ENCODE measurements around the gene NINJ1. TPM values are rescaled to one million over a fixed set of nuclear protein-coding genes. Genes with fewer than 3 reads are reported as not detected.

The NINJ1 gene
- polyA plus RNA-seq, 2 donors, result 14.9 to 21.7 TPM

GRCh38 chr9:93096811-93097382 is 37.2 kb downstream of the NINJ1 start:
- H3K4me1 ChIP-seq (ENCODE audit: control insufficient read depth in 2 of 2, insufficient read depth in 2 of 2, low read length in 1 of 2), result peaks cover 14 to 26% of the 10 kb centered on the region in 2 donors
- H3K9me3 ChIP-seq (ENCODE audit: control insufficient read depth in 2 of 2, insufficient read depth in 1 of 2, low read depth in 1 of 2, low read length in 1 of 2), result peaks cover 0 to under 1% of the 10 kb centered on the region in 2 donors
- 6 to 12% methylated on average over 16 of the region's 16 CpGs for WGBS, 2 donors

GRCh38 chr9:93096131-93096802 is 37.8 kb downstream of the NINJ1 start, which contains the start of gene CARD19:
TSS of gene CARD19 (plus strand) at chr9:93096217. CDS start at chr9:93096346, 129 bp downstream.
- H3K27ac ChIP-seq (ENCODE audit: low read depth in 2 of 2, low read length in 1 of 2), result peak within 1 kb of the TSS; percentile 95
- H3K4me1 ChIP-seq (ENCODE audit: control insufficient read depth in 2 of 2, insufficient read depth in 2 of 2, low read length in 1 of 2), result peaks cover 14 to 26% of the 10 kb centered on the region in 2 donors
- no peaks in the 10 kb centered on the region for H3K36me3 ChIP-seq (ENCODE audit: control insufficient read depth in 2 of 2, insufficient read depth in 2 of 2, low read length in 1 of 2)
- peak within 1 kb of the TSS; percentile 82 to 89 for H3K4me3 ChIP-seq (ENCODE audit: low read depth in 1 of 2, low read length in 2 of 2)
- no peaks in the 10 kb centered on the region for H3K27me3 ChIP-seq (ENCODE audit: control insufficient read depth in 1 of 2, insufficient read depth in 2 of 2, low read length in 2 of 2)
- 0 to 1% methylated on average over 45 to 65 of the region's 65 CpGs for WGBS, 2 donors
- peaks cover 0 to 4% of the 10 kb centered on the region in 2 donors for H3K9me3 ChIP-seq (ENCODE audit: control insufficient read depth in 2 of 2, insufficient read depth in 1 of 2, low read depth in 1 of 2, low read length in 1 of 2)

More at GRCh38 chr9:93096811-93097382, 37.2 kb downstream of the NINJ1 start:
- Histone ChIP-seq H3K4me3 (ENCODE audit: low read depth in 1 of 2, low read length in 2 of 2) (peak overlapping the region; percentile 82 to 89), H3K27ac (ENCODE audit: low read depth in 2 of 2, low read length in 1 of 2) (peak overlapping the region; percentile 95), H3K36me3 (ENCODE audit: control insufficient read depth in 2 of 2, insufficient read depth in 2 of 2, low read length in 1 of 2) (no peaks in the 10 kb centered on the region), H3K27me3 (ENCODE audit: control insufficient read depth in 1 of 2, insufficient read depth in 2 of 2, low read length in 2 of 2) (no peaks in the 10 kb centered on the region)

GRCh38 chr9:93095205-93096130 is 38.6 kb downstream of the NINJ1 start:
- no peaks in the 10 kb centered on the region for H3K27me3 ChIP-seq (ENCODE audit: control insufficient read depth in 1 of 2, insufficient read depth in 2 of 2, low read length in 2 of 2)
- peaks cover 2 to 9% of the 10 kb centered on the region in 2 donors for H3K9me3 ChIP-seq (ENCODE audit: control insufficient read depth in 2 of 2, insufficient read depth in 1 of 2, low read depth in 1 of 2, low read length in 1 of 2)
- no peaks in the 10 kb centered on the region for H3K36me3 ChIP-seq (ENCODE audit: control insufficient read depth in 2 of 2, insufficient read depth in 2 of 2, low read length in 1 of 2)
- peak overlapping the region; percentile 47 to 82 for H3K4me3 ChIP-seq (ENCODE audit: low read depth in 1 of 2, low read length in 2 of 2)
- peak overlapping the region; percentile 94 to 95 for H3K27ac ChIP-seq (ENCODE audit: low read depth in 2 of 2, low read length in 1 of 2)
- 5% methylated on average over 74 to 92 of the region's 95 CpGs for WGBS, 2 donors
- H3K4me1 ChIP-seq (ENCODE audit: control insufficient read depth in 2 of 2, insufficient read depth in 2 of 2, low read length in 1 of 2), result peaks cover 14 to 26% of the 10 kb centered on the region in 2 donors

- WGBS, 2 donors, result 41 to 55% methylated on average over 11 of the region's 11 CpGs
- Histone ChIP-seq H3K4me1 (ENCODE audit: control insufficient read depth in 2 of 2, insufficient read depth in 2 of 2, low read length in 1 of 2) (peaks cover 11 to 26% of the 10 kb centered on the region in 2 donors), H3K4me3 (ENCODE audit: low read depth in 1 of 2, low read length in 2 of 2) (peak overlapping the region; percentile 47 to 53)
Measured at GRCh38 chr9:93094658-93095204, 39.3 kb downstream of the NINJ1 start.

GRCh38 chr9:93093877-93094657 is 40.0 kb downstream of the NINJ1 start:
- peaks cover 6 to 19% of the 10 kb centered on the region in 2 donors for H3K4me1 ChIP-seq (ENCODE audit: control insufficient read depth in 2 of 2, insufficient read depth in 2 of 2, low read length in 1 of 2)
- H3K27me3 ChIP-seq (ENCODE audit: control insufficient read depth in 1 of 2, insufficient read depth in 2 of 2, low read length in 2 of 2), result no peaks in the 10 kb centered on the region
- H3K27ac ChIP-seq (ENCODE audit: low read depth in 2 of 2, low read length in 1 of 2), result peak overlapping the region; percentile 86 to 94
- 66 to 70% methylated on average over 7 of the region's 7 CpGs for WGBS, 2 donors
- no peak overlapping the region for H3K4me3 ChIP-seq (ENCODE audit: low read depth in 1 of 2, low read length in 2 of 2)
- no peaks in the 10 kb centered on the region for H3K36me3 ChIP-seq (ENCODE audit: control insufficient read depth in 2 of 2, insufficient read depth in 2 of 2, low read length in 1 of 2)
- H3K9me3 ChIP-seq (ENCODE audit: control insufficient read depth in 2 of 2, insufficient read depth in 1 of 2, low read depth in 1 of 2, low read length in 1 of 2), result peaks cover 2 to 9% of the 10 kb centered on the region in 2 donors

More at GRCh38 chr9:93094658-93095204, 39.3 kb downstream of the NINJ1 start:
- no peaks in the 10 kb centered on the region for H3K36me3 ChIP-seq (ENCODE audit: control insufficient read depth in 2 of 2, insufficient read depth in 2 of 2, low read length in 1 of 2)
- H3K27me3 ChIP-seq (ENCODE audit: control insufficient read depth in 1 of 2, insufficient read depth in 2 of 2, low read length in 2 of 2), result no peaks in the 10 kb centered on the region
- H3K9me3 ChIP-seq (ENCODE audit: control insufficient read depth in 2 of 2, insufficient read depth in 1 of 2, low read depth in 1 of 2, low read length in 1 of 2), result peaks cover 2 to 9% of the 10 kb centered on the region in 2 donors
- peak overlapping the region; percentile 86 to 94 for H3K27ac ChIP-seq (ENCODE audit: low read depth in 2 of 2, low read length in 1 of 2)

- H3K36me3 ChIP-seq (ENCODE audit: control insufficient read depth in 2 of 2, insufficient read depth in 2 of 2, low read length in 1 of 2), result no peaks in the 10 kb centered on the region
- H3K27me3 ChIP-seq (ENCODE audit: control insufficient read depth in 1 of 2, insufficient read depth in 2 of 2, low read length in 2 of 2), result no peaks in the 10 kb centered on the region
- no peak overlapping the region for H3K27ac ChIP-seq (ENCODE audit: low read depth in 2 of 2, low read length in 1 of 2)
- no peak overlapping the region for H3K4me3 ChIP-seq (ENCODE audit: low read depth in 1 of 2, low read length in 2 of 2)
- peaks cover 2 to 9% of the 10 kb centered on the region in 2 donors for H3K9me3 ChIP-seq (ENCODE audit: control insufficient read depth in 2 of 2, insufficient read depth in 1 of 2, low read depth in 1 of 2, low read length in 1 of 2)
- peaks cover 6 to 18% of the 10 kb centered on the region in 2 donors for H3K4me1 ChIP-seq (ENCODE audit: control insufficient read depth in 2 of 2, insufficient read depth in 2 of 2, low read length in 1 of 2)
- 43 to 48% methylated on average over 11 of the region's 11 CpGs for WGBS, 2 donors
Measured at GRCh38 chr9:93093127-93093876, 40.7 kb downstream of the NINJ1 start.

GRCh38 chr9:93092251-93092991 is 41.6 kb downstream of the NINJ1 start:
- Histone ChIP-seq H3K4me3 (ENCODE audit: low read depth in 1 of 2, low read length in 2 of 2) (no peak overlapping the region), H3K9me3 (ENCODE audit: control insufficient read depth in 2 of 2, insufficient read depth in 1 of 2, low read depth in 1 of 2, low read length in 1 of 2) (peaks cover 2 to 9% of the 10 kb centered on the region in 2 donors), H3K36me3 (ENCODE audit: control insufficient read depth in 2 of 2, insufficient read depth in 2 of 2, low read length in 1 of 2) (no peaks in the 10 kb centered on the region), H3K27me3 (ENCODE audit: control insufficient read depth in 1 of 2, insufficient read depth in 2 of 2, low read length in 2 of 2) (no peaks in the 10 kb centered on the region), H3K4me1 (ENCODE audit: control insufficient read depth in 2 of 2, insufficient read depth in 2 of 2, low read length in 1 of 2) (peaks cover 0 to 9% of the 10 kb centered on the region in 2 donors), H3K27ac (ENCODE audit: low read depth in 2 of 2, low read length in 1 of 2) (peak overlapping the region in 1 of 2 donors; percentile 29)
- WGBS, 2 donors, result 83 to 89% methylated on average over 7 of the region's 7 CpGs
